Tibial nerve (tissue), 4 donors: ENCODE results near the gene MYD88. TPM values are rescaled to one million over a fixed set of nuclear protein-coding genes. Genes with fewer than 3 reads are reported as not detected.
"Not testable (repeated sequence)": the region's sequence is repeated elsewhere in the genome, so short reads cannot be mapped to it uniquely, and the experiment has no call there.

Experiments used
- DNase-seq, 2 donors: peaks; one replicate each; pipeline ENCODE4 v3.0.0-alpha.2; 2019; ENCODE audit warnings: low spot score in 2 of 2
- H3K27ac ChIP-seq, 4 donors: fragments of 200-600 bp; sonication (generic) in 3 of 4; one replicate each; pipeline ENCODE4 v1.5.1; 2017 to 2019; ENCODE audit warnings: mild to moderate bottlenecking in 1 of 4
- H3K27me3 ChIP-seq, 2 donors: fragments of 200-600 bp; sonication (generic) in 1 of 2; one replicate each; pipeline versions ENCODE4 v1.5.1 to v1.6.0; 2017 to 2019
- H3K36me3 ChIP-seq, 3 donors: fragments of 200-600 bp; sonication (generic); one replicate each; pipeline ENCODE4 v1.5.1; 2018 to 2019
- H3K4me1 ChIP-seq, 4 donors: fragments of 200-600 bp; sonication (generic) in 3 of 4; one replicate each; pipeline ENCODE4 v1.5.1; 2017 to 2019
- H3K4me3 ChIP-seq, 4 donors: fragments of 200-600 bp; sonication (generic) in 3 of 4; one replicate each; pipeline ENCODE4 v1.5.1; 2017 to 2019; ENCODE audit warnings: mild to moderate bottlenecking in 1 of 4, moderate library complexity in 1 of 4
- H3K9me3 ChIP-seq, 4 donors: fragments of 200-600 bp; sonication (generic) in 3 of 4; one replicate each; pipeline ENCODE4 v1.5.1; 2017 to 2019
- EP300 ChIP-seq, 2 donors: sonication (generic); formaldehyde crosslinking; IDR thresholded peaks; one replicate each; pipeline ENCODE4 v1.6.1; 2017; ENCODE audit warnings: antibody characterized with exemption in 2 of 2, mild to moderate bottlenecking in 1 of 2
- POLR2A ChIP-seq, 2 donors: fragments of 450-650 bp; IDR thresholded peaks; one replicate each; pipeline ENCODE4 v1.6.1; 2017; ENCODE audit warnings: antibody characterized with exemption in 2 of 2, mild to moderate bottlenecking in 2 of 2, moderate library complexity in 2 of 2
- WGBS, 2 donors: methylation state at CpG; one replicate each; pipeline ENCODE4 v1.1.5; 2018; 5-methylcytosine and 5-hydroxymethylcytosine counted together
- total RNA-seq, 4 donors: library from RNA; depleted of rRNA; stranded (reverse); fragments of >200 nt; gene quantifications; one replicate each; pipeline ENCODE4 v1.1.0, GENCODE V29; 2016
- TF ChIP-seq, protein P1 (sequence below), 5 experiments: fragments of 200-600 bp in 3 of 5; fragments of 450-650 bp in 2 of 5; sonication (generic) in 3 of 5; IDR thresholded peaks; one replicate each; pipeline ENCODE4 v1.5.1; 2016 to 2019; ENCODE audit warnings: antibody characterized with exemption in 5 of 5, mild to moderate bottlenecking in 3 of 5, moderate library complexity in 2 of 5

MYD88 gene
- total RNA-seq, 4 donors from 2014 or later, result 29.9 to 36.3 (median 34.3) TPM

DNA sequence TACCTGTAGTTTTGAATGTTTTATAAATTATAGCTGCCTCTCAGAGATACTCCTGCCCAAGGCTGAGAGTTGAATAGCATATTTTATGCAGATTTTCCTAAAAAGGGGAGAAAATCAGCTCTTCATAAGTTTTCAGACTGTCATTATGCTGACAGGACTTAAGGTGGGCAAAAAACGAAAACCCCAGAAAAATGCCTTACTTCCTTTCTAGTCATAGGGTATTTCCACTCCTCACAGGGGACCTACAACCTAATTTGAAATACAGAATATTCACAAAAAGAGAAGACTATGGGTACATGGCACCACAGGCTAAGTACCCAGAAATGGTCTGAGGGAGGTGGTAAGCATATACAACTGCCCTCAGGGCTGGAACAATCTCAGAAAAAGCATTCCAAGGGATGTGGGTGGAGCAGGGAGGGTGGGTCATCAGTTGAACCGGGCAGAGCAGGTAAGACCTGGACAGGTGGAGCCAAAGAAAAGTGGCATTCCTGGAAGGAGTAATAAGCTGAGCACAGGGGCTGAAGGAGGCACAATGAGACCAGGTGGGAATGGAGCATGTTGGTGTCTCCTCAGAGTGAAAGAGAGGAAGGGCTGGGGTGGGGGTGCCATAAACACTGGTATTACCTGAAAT is 16.3 kb downstream of the MYD88 start:
- H3K27ac ChIP-seq, result peak overlapping the region in 1 of 4 donors; percentile 26
- TF ChIP-seq POLR2A (IDR thresholded peaks at IDR 0.05), result no peak
- TF ChIP-seq, protein P1, sequence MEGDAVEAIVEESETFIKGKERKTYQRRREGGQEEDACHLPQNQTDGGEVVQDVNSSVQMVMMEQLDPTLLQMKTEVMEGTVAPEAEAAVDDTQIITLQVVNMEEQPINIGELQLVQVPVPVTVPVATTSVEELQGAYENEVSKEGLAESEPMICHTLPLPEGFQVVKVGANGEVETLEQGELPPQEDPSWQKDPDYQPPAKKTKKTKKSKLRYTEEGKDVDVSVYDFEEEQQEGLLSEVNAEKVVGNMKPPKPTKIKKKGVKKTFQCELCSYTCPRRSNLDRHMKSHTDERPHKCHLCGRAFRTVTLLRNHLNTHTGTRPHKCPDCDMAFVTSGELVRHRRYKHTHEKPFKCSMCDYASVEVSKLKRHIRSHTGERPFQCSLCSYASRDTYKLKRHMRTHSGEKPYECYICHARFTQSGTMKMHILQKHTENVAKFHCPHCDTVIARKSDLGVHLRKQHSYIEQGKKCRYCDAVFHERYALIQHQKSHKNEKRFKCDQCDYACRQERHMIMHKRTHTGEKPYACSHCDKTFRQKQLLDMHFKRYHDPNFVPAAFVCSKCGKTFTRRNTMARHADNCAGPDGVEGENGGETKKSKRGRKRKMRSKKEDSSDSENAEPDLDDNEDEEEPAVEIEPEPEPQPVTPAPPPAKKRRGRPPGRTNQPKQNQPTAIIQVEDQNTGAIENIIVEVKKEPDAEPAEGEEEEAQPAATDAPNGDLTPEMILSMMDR (IDR thresholded peaks at IDR 0.05), result no peak
- TF ChIP-seq EP300 (IDR thresholded peaks at IDR 0.05), result no peak

DNA sequence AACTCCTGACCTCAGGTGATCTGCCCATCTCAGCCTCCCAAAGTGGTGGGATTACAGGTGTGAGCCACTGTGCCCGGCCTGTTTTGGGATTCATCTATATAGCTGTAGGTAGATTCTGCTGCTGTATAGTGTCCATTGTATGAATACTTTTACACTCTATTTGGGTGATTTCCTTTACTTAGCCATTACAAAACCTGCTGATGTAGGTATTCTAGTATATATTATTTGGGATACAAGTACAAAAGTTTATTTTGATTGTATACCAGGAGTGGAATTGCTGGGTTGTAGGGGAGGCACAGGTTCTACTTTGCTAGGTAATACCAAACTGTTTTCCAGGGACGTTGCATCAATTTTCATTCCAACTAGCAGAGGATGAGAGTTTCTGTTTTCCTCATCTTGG is 17.4 kb downstream of the MYD88 start:
- Histone ChIP-seq H3K4me3 (no peak overlapping the region), H3K4me1 (no peaks in the 10 kb centered on the region), H3K27ac (no peak overlapping the region), H3K36me3 (no peaks in the 10 kb centered on the region), H3K27me3 (no peaks in the 10 kb centered on the region), H3K9me3 (no peaks in the 10 kb centered on the region)
- TF ChIP-seq, protein P1 (IDR thresholded peaks at IDR 0.05), result no peak
- TF ChIP-seq POLR2A (IDR thresholded peaks at IDR 0.05) (no peak), EP300 (IDR thresholded peaks at IDR 0.05) (no peak)
- DNase-seq, result no peak
- WGBS, 2 donors, result 78 to 79% methylated on average over 2 of the region's 2 CpGs

More for the DNA sequence above, 16.3 kb downstream of the MYD88 start:
- Histone ChIP-seq H3K4me3 (no peak overlapping the region), H3K4me1 (no peaks in the 10 kb centered on the region), H3K36me3 (no peaks in the 10 kb centered on the region), H3K9me3 (no peaks in the 10 kb centered on the region), H3K27me3 (no peaks in the 10 kb centered on the region)
- 69% methylated on average over 2 of the region's 2 CpGs for whole genome bisulfite sequencing, 2 donors
- DNase-seq, result no peak

DNA sequence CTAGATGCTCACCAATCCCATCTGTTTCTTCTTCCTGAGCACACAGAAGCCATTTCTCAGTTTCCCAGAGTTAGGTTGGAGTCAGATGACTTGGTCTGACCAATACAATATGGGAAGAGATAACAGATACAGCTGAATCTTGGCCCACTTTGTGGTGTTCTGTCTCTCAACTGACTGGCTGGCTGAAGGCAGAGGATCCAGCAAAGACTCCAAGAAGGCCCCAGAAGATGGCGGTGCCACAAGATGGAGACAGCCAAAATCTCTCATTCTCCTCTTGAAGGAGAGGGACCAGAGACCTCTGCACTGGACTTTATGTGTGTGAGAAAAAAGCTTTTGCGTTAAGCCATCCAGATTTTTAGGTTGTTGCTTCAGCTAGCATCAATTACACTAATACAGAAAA is 18.7 kb downstream of the MYD88 start:
- Histone ChIP-seq H3K9me3 (no peaks in the 10 kb centered on the region), H3K27ac (no peak overlapping the region), H3K36me3 (no peaks in the 10 kb centered on the region), H3K4me3 (no peak overlapping the region), H3K4me1 (no peaks in the 10 kb centered on the region), H3K27me3 (no peaks in the 10 kb centered on the region)
- no peak for DNase-seq
- TF ChIP-seq POLR2A (IDR thresholded peaks at IDR 0.05), result no peak
- 90 to 100% methylated on average over 2 of the region's 2 CpGs for WGBS, 2 donors

DNA sequence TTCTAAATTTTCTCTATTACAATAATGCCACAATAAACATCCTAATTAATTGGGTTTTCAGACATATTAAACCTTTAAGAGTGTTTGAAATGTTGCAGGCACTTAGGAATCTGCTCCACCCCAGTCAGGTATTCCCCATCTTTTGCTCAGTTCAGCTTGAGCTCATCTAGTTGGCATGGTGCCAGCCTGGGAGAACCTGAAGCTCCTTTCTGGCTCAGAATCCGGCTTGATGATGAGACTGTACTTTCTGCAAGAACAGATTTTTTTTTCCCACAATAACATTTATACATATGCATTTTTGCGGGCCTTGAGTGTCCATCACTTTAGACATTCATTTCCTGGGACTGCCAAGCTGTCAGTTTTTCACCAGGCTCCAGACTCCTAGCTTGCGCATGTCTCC is 19.1 kb downstream of the MYD88 start:
- no peak for TF ChIP-seq EP300 (IDR thresholded peaks at IDR 0.05)
- TF ChIP-seq, protein P1 (IDR thresholded peaks at IDR 0.05), result no peak
- no peak for TF ChIP-seq POLR2A (IDR thresholded peaks at IDR 0.05)
- Histone ChIP-seq H3K36me3 (no peaks in the 10 kb centered on the region), H3K27ac (no peak overlapping the region), H3K9me3 (no peaks in the 10 kb centered on the region), H3K4me3 (no peak overlapping the region), H3K4me1 (no peaks in the 10 kb centered on the region), H3K27me3 (no peaks in the 10 kb centered on the region)
- no peak for DNase-seq
- 80% methylated on average over 3 of the region's 3 CpGs for WGBS, 2 donors

DNA sequence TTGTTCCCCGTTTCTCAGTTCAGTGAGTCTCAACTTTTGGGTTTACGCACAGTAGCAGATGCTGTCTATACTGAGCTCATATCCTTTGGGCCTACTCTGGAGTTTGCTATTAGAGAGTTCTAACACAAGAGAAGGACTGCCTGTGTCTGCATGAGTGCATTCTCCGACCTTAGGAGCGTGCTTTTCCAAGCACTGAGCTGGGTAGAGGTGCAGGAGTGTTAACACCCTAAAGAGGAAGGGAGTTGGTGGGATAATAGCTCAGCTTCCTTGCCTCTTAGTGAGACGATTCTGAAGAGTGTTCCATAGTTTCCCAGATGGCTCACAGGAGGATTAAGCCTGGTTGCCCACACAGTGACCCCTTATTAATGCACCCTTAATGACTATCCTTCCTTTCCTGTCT is 20.0 kb downstream of the MYD88 start:
- no peak overlapping the region for H3K4me3 ChIP-seq
- H3K9me3 ChIP-seq, result no peaks in the 10 kb centered on the region
- no peaks in the 10 kb centered on the region for H3K36me3 ChIP-seq
- DNase-seq, result no peak
- no peak overlapping the region for H3K27ac ChIP-seq
- no peaks in the 10 kb centered on the region for H3K4me1 ChIP-seq
- 59 to 71% methylated on average over 5 of the region's 5 CpGs for WGBS, 2 donors
- TF ChIP-seq, protein P1 (IDR thresholded peaks at IDR 0.05), result no peak
- TF ChIP-seq EP300 (IDR thresholded peaks at IDR 0.05) (no peak), POLR2A (IDR thresholded peaks at IDR 0.05) (no peak)
- H3K27me3 ChIP-seq, result no peaks in the 10 kb centered on the region

DNA sequence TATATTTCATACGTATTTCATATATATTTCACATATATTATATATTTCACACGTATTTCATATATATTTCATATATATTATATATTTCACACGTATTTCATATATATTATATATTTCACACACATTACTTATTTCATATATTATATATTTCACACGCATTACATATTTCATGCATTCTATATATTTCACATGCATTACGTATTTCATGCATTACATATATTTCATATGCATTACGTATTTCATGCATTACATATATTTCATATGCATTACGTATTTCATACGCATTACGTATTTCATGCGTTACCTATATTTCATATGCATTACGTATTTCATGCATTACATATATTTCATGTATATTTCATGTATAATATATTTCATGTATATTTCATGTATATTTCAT is 22.2 kb downstream of the MYD88 start:
- H3K4me3 ChIP-seq, H3K27ac ChIP-seq, H3K4me1 ChIP-seq, H3K9me3 ChIP-seq, H3K36me3 ChIP-seq, DNase-seq, H3K27me3 ChIP-seq: not testable (repeated sequence)
- WGBS, 2 donors, result 94 to 95% methylated on average over 11 of the region's 11 CpGs
